OCI-LY3 (cell line): Measurements from ENCODE around the gene STC2.

Experiments
- H2AFZ ChIP-seq: fragments of 200-600, 300-600 bp; shearing (Covaris generic); 2 replicates; pipeline ENCODE4 v1.6.0; 2014; ENCODE audit warnings: antibody characterized with exemption, low read depth, low read length
- H3K27ac ChIP-seq: fragments of 200-600, 300-600 bp; sonication (generic); 2 replicates; pipeline ENCODE4 v1.5.1; 2014; ENCODE audit warnings: mild to moderate bottlenecking, low read length, moderate library complexity, mixed read lengths
- H3K27me3 ChIP-seq: fragments of 200-600, 300-600 bp; sonication (generic); 2 replicates; pipeline ENCODE4 v1.6.1; 2014; ENCODE audit warnings: low read depth, low read length, mixed read lengths
- H3K36me3 ChIP-seq: fragments of 200-600, 300-600 bp; sonication (generic); replicated peaks from 2 replicates; pipeline ENCODE3; 2014; ENCODE audit warnings: low read depth, low read length, mixed read lengths
- H3K4me1 ChIP-seq: fragments of 300-600, 200-600 bp; sonication (generic); 2 replicates; pipeline ENCODE4 v1.6.1; 2014; ENCODE audit warnings: low read length, mixed read lengths
- H3K4me2 ChIP-seq: fragments of 200-600, 300-600 bp; sonication (generic); 2 replicates; pipeline ENCODE4 v1.6.1; 2014; ENCODE audit warnings: low read length, mixed read lengths
- H3K4me3 ChIP-seq: fragments of 300-600, 200-600 bp; sonication (generic); 2 replicates; pipeline ENCODE4 v1.5.1; 2014; ENCODE audit warnings: antibody characterized with exemption, mild to moderate bottlenecking, low read length, moderate library complexity
- H3K79me2 ChIP-seq: fragments of 300-600, 200-600 bp; shearing (Covaris generic); 2 replicates; pipeline ENCODE4 v1.6.1; 2014; ENCODE audit warnings: mild to moderate bottlenecking, low read length, mixed read lengths
- H3K9ac ChIP-seq: fragments of 300-600, 200-600 bp; shearing (Covaris generic); 2 replicates; pipeline ENCODE4 v1.6.0; 2014; ENCODE audit warnings: mild to moderate bottlenecking, low read length, moderate library complexity
- H3K9me3 ChIP-seq: fragments of 200-600, 300-600 bp; shearing (Covaris generic); 2 replicates; pipeline ENCODE4 v1.6.1; 2014; ENCODE audit warnings: low read length, mixed read lengths; ENCODE audit not compliant: insufficient read depth
- H4K20me1 ChIP-seq: fragments of 200-600, 300-600 bp; sonication (generic); 2 replicates; pipeline ENCODE4 v1.6.1; 2016; ENCODE audit warnings: low read length, mixed read lengths; ENCODE audit not compliant: insufficient read depth
- CTCF ChIP-seq: fragments of 200-600, 300-600 bp; sonication (generic); IDR thresholded peaks from 2 replicates; pipeline ENCODE4 v1.5.1; 2014; ENCODE audit warnings: antibody characterized with exemption, low read length, low read depth
- EZH2phosphoT487 ChIP-seq: fragments of 200-600 bp; shearing (Covaris generic); IDR thresholded peaks from 2 replicates; pipeline ENCODE4 v1.6.1; 2018; ENCODE audit warnings: antibody characterized with exemption, mixed run types, low read depth

The STC2 gene

GRCh38 chr5:173294673-173295320 is 33.4 kb downstream of the STC2 start:
- Histone ChIP-seq H4K20me1 (no peaks in the 10 kb centered on the region), H3K4me2 (peak overlapping the region; percentile 87), H3K4me1 (peaks cover 9% of the 10 kb centered on the region), H3K27ac (no peak overlapping the region), H3K36me3 (no peaks in the 10 kb centered on the region), H3K9me3 (no peaks in the 10 kb centered on the region), H3K27me3 (peaks cover 12% of the 10 kb centered on the region), H2AFZ (peak overlapping the region; percentile 70; the same call in 1 of the 2 replicates), H3K9ac (no peak overlapping the region), H3K79me2 (no peaks in the 10 kb centered on the region), H3K4me3 (0 out of 2 replicates have a peak overlapping the region, but pooled peaks have one; percentile 72)
- no peak for TF ChIP-seq EZH2phosphoT487
- TF ChIP-seq CTCF: no peak

- TF ChIP-seq EZH2phosphoT487 (no peak), CTCF (peak; percentile 89)
- peak overlapping the region; percentile 70 for H2AFZ ChIP-seq
- no peaks in the 10 kb centered on the region for H4K20me1 ChIP-seq
- peaks cover 13% of the 10 kb centered on the region for H3K27me3 ChIP-seq
- H3K9ac ChIP-seq: peak overlapping the region; percentile 39; the same call in 1 of the 2 replicates
- no peaks in the 10 kb centered on the region for H3K9me3 ChIP-seq
- H3K4me2 ChIP-seq: peak overlapping the region; percentile 87
- no peak overlapping the region for H3K27ac ChIP-seq
- peaks cover 9% of the 10 kb centered on the region for H3K4me1 ChIP-seq
- H3K4me3 ChIP-seq: peak overlapping the region; percentile 72
- no peaks in the 10 kb centered on the region for H3K36me3 ChIP-seq
- H3K79me2 ChIP-seq: no peaks in the 10 kb centered on the region
Measured at GRCh38 chr5:173293817-173294672, 34.2 kb downstream of the STC2 start.

- Histone ChIP-seq H3K9me3 (no peaks in the 10 kb centered on the region), H3K27me3 (peaks cover 16% of the 10 kb centered on the region), H3K79me2 (no peaks in the 10 kb centered on the region), H3K27ac (no peak overlapping the region), H2AFZ (no peak overlapping the region), H3K4me3 (no peak overlapping the region), H4K20me1 (no peaks in the 10 kb centered on the region), H3K9ac (no peak overlapping the region), H3K4me1 (peaks cover 9% of the 10 kb centered on the region), H3K4me2 (no peak overlapping the region), H3K36me3 (no peaks in the 10 kb centered on the region)
- TF ChIP-seq EZH2phosphoT487 (no peak), CTCF (no peak)
Measured at GRCh38 chr5:173291722-173292658, 36.2 kb downstream of the STC2 start.
